CD4-positive, alpha-beta T cell (primary cell): ENCODE measurements around the gene PDGFC. TPM values are rescaled to one million over a fixed set of nuclear protein-coding genes. Genes with fewer than 3 reads are reported as not detected.

Experiments
- ATAC-seq: fragments of 200-7000 bp; cut with Tn5 transposase; one replicate; pipeline ENCODE4 v1.10.0; 2022; ENCODE audit warnings: mild to moderate bottlenecking; ENCODE audit not compliant: poor library complexity
- CTCF ChIA-PET: fragments of 350-600 bp; sonication (Branson Sonifier 250); formaldehyde crosslinking; loops from one replicate; lab custom pipeline; 2021; ENCODE audit warnings: antibody characterized with exemption, inconsistent platforms; lab: Charles Lee
- POLR2A ChIA-PET: fragments of 350-600 bp; sonication (Branson Sonifier 250); formaldehyde crosslinking; loops from one replicate; lab custom pipeline; 2021; ENCODE audit warnings: antibody characterized with exemption, inconsistent platforms; lab: Charles Lee
- DNase-seq, 14 experiments: peaks; one replicate each; pipeline ENCODE4 v3.0.0-alpha.2; 2013 to 2020; ENCODE audit warnings: mixed read lengths in 2 of 14
- H3K27ac ChIP-seq, 2 donors: one replicate each; pipeline versions ENCODE4 v1.5.1 to v1.7.0; 2013; ENCODE audit warnings: low read length in 2 of 2, low read depth in 1 of 2, mild to moderate bottlenecking in 1 of 2
- H3K27me3 ChIP-seq, 2 experiments: 1 replicate in 1 of 2; 2 replicates in 1 of 2; pipeline versions ENCODE4 v1.6.1 to v1.7.0; 2013; ENCODE audit warnings: low read length in 2 of 2, control low read depth in 1 of 2, mild to moderate bottlenecking in 1 of 2, moderate library complexity in 1 of 2; ENCODE audit not compliant: insufficient read depth in 2 of 2, control insufficient read depth in 1 of 2
- H3K36me3 ChIP-seq: one replicate; pipeline ENCODE4 v1.6.1; 2013; ENCODE audit warnings: low read length, control low read depth; ENCODE audit not compliant: insufficient read depth
- H3K4me1 ChIP-seq: one replicate; pipeline ENCODE4 v1.6.1; 2013; ENCODE audit warnings: low read length, control low read depth; ENCODE audit not compliant: insufficient read depth
- H3K4me3 ChIP-seq: one replicate; pipeline ENCODE4 v1.5.1; 2013; ENCODE audit warnings: mild to moderate bottlenecking, low read length, moderate library complexity
- H3K9me3 ChIP-seq, 2 experiments: 1 replicate in 1 of 2; 2 replicates in 1 of 2; pipeline versions ENCODE4 v1.6.1 to v1.7.0; 2013; ENCODE audit warnings: low read length in 2 of 2, mild to moderate bottlenecking in 2 of 2, control low read depth in 1 of 2, moderate library complexity in 1 of 2; ENCODE audit not compliant: control insufficient read depth in 1 of 2, insufficient read depth in 1 of 2
- H3K27ac Mint-ChIP-seq: one replicate; pipeline ENCODE4 v1.8.0; 2020; ENCODE audit warnings: mixed read lengths
- H3K27me3 Mint-ChIP-seq: one replicate; pipeline ENCODE4 v1.8.0; 2021; ENCODE audit warnings: mixed read lengths
- H3K36me3 Mint-ChIP-seq: one replicate; pipeline ENCODE4 v1.8.0; 2021; ENCODE audit warnings: low read depth, mixed read lengths
- H3K4me1 Mint-ChIP-seq: one replicate; pipeline ENCODE4 v1.8.0; 2021; ENCODE audit warnings: low read depth, mixed read lengths
- H3K4me3 Mint-ChIP-seq: one replicate; pipeline ENCODE4 v1.8.0; 2020; ENCODE audit warnings: mild to moderate bottlenecking, mixed read lengths
- H3K9me3 Mint-ChIP-seq: one replicate; pipeline ENCODE4 v1.8.0; 2020; ENCODE audit warnings: mixed read lengths
- intact Hi-C, 2 experiments: fragments of 100-400 bp; cut with DNase I in 1 of 2; cut with micrococcal nuclease in 1 of 2; formaldehyde crosslinking; loops; one replicate each; pipeline versions ENCODE4 v1.15.1 to v1.9.0; 2023 to 2025; cut with DNase I, micrococcal nuclease
- total RNA-seq, 174 experiments: library from RNA in 2 of 174; stranded (reverse) in 2 of 174; gene quantifications; one replicate each; pipeline ENCODE4 v1.2.3 and lab custom pipeline; 2021 to 2026
- TF ChIP-seq, protein P1 (sequence below): fragments of 200-600 bp; IDR thresholded peaks from one replicate; pipeline ENCODE4 v1.8.0; 2022; ENCODE audit warnings: antibody characterized with exemption, mild to moderate bottlenecking

Gene PDGFC
- total RNA-seq, 2 experiments from 2014 or later, result not detected

DNA sequence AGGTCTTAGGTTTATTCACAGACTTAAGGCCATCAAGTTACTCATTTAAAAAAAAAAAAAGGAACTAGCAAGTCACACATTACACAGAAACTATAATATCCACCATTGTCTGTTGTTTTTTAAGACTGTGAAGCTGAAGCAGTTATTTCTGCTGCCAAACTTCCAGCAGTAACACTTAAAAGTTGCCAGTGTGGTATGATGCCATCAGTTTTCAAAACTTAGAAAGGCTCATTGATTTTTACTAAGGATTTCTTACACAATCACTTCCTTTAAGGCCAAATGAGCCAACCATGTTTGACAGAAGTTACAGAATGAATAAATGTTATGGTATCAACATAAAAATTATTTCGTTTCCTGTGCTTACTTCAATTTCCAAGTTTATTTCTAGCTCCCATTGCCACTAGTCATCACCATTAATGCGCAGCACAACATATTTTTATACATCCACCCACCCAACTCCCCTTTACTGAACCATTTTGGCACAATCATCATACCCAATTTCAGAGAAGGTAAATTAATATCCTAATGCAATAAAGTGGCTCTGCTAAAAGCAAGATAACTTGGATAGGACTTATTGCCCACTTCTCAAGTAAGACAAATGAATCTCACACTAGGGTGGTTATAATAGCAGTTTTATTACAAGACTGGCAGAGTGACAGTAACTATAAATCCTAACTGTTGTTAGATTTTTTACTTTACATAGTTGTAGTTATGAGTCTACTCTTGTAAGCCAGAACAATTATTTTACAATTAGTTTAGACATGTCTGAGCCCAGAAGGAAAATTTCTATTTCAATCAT lies 13.1 kb downstream of the PDGFC start:
- no peaks in the 10 kb centered on the region for H3K27me3 ChIP-seq
- H3K9me3 ChIP-seq, result no peaks in the 10 kb centered on the region
- H3K4me1 ChIP-seq, result no peaks in the 10 kb centered on the region
- Mint-ChIP-seq H3K36me3 (no peaks in the 10 kb centered on the region), H3K27ac (no peak overlapping the region), H3K27me3 (no peaks in the 10 kb centered on the region), H3K4me1 (no peaks in the 10 kb centered on the region), H3K9me3 (peaks cover 2% of the 10 kb centered on the region), H3K4me3 (no peak overlapping the region)
- ChIA-PET POLR2A (no interaction called here), CTCF (no interaction called here)
- H3K36me3 ChIP-seq, result no peaks in the 10 kb centered on the region
- ATAC-seq (no peak), DNase-seq (no peak)
- H3K4me3 ChIP-seq, result no peak overlapping the region
- intact Hi-C loops, result no loop called here
- TF ChIP-seq, protein P1, sequence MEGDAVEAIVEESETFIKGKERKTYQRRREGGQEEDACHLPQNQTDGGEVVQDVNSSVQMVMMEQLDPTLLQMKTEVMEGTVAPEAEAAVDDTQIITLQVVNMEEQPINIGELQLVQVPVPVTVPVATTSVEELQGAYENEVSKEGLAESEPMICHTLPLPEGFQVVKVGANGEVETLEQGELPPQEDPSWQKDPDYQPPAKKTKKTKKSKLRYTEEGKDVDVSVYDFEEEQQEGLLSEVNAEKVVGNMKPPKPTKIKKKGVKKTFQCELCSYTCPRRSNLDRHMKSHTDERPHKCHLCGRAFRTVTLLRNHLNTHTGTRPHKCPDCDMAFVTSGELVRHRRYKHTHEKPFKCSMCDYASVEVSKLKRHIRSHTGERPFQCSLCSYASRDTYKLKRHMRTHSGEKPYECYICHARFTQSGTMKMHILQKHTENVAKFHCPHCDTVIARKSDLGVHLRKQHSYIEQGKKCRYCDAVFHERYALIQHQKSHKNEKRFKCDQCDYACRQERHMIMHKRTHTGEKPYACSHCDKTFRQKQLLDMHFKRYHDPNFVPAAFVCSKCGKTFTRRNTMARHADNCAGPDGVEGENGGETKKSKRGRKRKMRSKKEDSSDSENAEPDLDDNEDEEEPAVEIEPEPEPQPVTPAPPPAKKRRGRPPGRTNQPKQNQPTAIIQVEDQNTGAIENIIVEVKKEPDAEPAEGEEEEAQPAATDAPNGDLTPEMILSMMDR, result no peak
- H3K27ac ChIP-seq, result no peak overlapping the region

- H3K27me3 ChIP-seq, result no peaks in the 10 kb centered on the region
- DNase-seq (no peak), ATAC-seq (no peak)
- no peaks in the 10 kb centered on the region for H3K4me1 ChIP-seq
- H3K4me3 ChIP-seq, result no peak overlapping the region
- H3K9me3 Mint-ChIP-seq, result peaks cover 2% of the 10 kb centered on the region
- H3K27ac ChIP-seq, result no peak overlapping the region
- intact Hi-C loops, result no loop called here
- H3K9me3 ChIP-seq, result no peaks in the 10 kb centered on the region
- no peaks in the 10 kb centered on the region for H3K4me1 Mint-ChIP-seq
- H3K27me3 Mint-ChIP-seq, result no peaks in the 10 kb centered on the region
- no peak overlapping the region for H3K4me3 Mint-ChIP-seq
- no peaks in the 10 kb centered on the region for H3K36me3 ChIP-seq
- ChIA-PET CTCF (no interaction called here), POLR2A (no interaction called here)
- TF ChIP-seq, protein P1, result no peak
- H3K27ac Mint-ChIP-seq, result no peak overlapping the region
- H3K36me3 Mint-ChIP-seq, result no peaks in the 10 kb centered on the region
Measured at GRCh38 chr4:156957556-156957955, 14.0 kb downstream of the PDGFC start.

- H3K27me3 Mint-ChIP-seq, result no peaks in the 10 kb centered on the region
- H3K4me1 Mint-ChIP-seq, result no peaks in the 10 kb centered on the region
- no peak for ATAC-seq
- Histone ChIP-seq H3K4me1 (no peaks in the 10 kb centered on the region), H3K4me3 (no peak overlapping the region), H3K9me3 (no peaks in the 10 kb centered on the region), H3K36me3 (no peaks in the 10 kb centered on the region), H3K27me3 (no peaks in the 10 kb centered on the region), H3K27ac (no peak overlapping the region)
- TF ChIP-seq, protein P1, result no peak
- intact Hi-C loops, result no loop called here
- H3K27ac Mint-ChIP-seq, result no peak overlapping the region
- CTCF ChIA-PET, result no interaction called here
- H3K36me3 Mint-ChIP-seq, result no peaks in the 10 kb centered on the region
- POLR2A ChIA-PET, result no interaction called here
- DNase-seq, result no peak
- no peak overlapping the region for H3K4me3 Mint-ChIP-seq
- peaks cover 2% of the 10 kb centered on the region for H3K9me3 Mint-ChIP-seq
Measured at GRCh38 chr4:156956826-156957368, 14.7 kb downstream of the PDGFC start.
